ENCODE measurements around the gene GPR4.

GRCh38 chr19:45621389-45621788 lies 19.4 kb upstream of the GPR4 start:
- TF ChIP-seq CTCF (conservative IDR thresholded peaks at IDR 0.05; ENCODE audit: low read depth, low read length) (no peak), EZH2phosphoT487 (IDR thresholded peaks at IDR 0.05; ENCODE audit: borderline replicate concordance, low read length) (no peak), EZH2 (IDR thresholded peaks at IDR 0.05; ENCODE audit: low read length, unreplicated experiment) (no peak)
